Measurements from ENCODE around the gene ADAMTS7.
"Not testable (repeated sequence)": the region's sequence is repeated elsewhere in the genome, so short reads cannot be mapped to it uniquely, and the experiment has no call there.

The ADAMTS7 gene

DNA sequence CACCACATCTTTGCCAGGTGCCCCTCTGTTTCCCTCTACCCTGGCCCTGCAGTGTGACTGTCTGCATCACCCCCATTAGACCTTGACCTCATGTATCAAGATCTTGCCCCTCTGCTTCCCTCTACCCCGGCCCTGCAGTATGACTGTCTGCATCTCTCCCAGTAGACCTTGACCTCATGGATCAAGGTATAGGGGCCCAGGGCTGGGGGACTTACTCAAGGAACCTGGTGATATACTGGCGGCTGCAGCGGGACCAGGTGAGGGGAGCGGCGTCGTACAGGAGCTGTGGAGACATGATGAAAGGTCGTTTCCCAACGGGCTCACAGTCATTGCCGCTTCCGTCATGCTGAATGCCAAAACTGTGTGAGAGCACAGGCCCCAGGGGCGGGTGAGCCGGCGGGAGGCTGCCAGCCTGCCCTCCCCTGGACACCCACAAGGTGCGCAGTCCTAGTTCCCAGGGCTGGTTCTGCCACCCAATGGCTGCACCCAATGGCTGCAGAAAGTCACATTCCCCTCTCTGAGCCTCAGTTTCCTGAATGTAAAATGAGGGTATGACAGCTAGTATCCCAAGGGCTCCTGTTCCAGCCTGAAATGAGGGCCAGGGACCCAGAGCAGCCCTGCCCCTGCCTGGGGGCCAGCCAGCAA, 23.1 kb downstream of the ADAMTS7 start:
- in situ Hi-C loops (cut with HindIII; ENCODE audit: low sequenced_read_pairs) = no loop called here

DNA sequence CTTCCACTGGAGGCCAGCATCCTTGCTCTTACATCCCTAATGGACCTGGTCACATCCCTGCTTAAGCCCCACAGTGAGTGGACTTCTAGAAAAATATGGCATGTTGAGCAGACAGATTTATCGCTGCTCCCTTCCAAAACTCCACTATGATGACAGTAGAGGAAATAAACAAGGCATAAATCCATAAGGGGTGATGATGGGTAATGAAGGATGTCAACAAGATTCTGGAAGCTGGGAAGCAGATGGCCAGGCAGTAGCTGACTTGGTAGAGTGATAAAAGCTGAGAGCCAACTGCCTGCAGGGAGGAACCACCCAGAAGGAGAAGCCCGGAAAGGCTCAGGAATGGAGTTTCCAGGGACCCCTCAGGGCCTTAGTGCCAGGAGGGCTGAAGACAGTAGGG, 28.9 kb downstream of the ADAMTS7 start:
- in situ Hi-C loops (cut with HindIII; ENCODE audit: low sequenced_read_pairs) = not testable (repeated sequence)

DNA sequence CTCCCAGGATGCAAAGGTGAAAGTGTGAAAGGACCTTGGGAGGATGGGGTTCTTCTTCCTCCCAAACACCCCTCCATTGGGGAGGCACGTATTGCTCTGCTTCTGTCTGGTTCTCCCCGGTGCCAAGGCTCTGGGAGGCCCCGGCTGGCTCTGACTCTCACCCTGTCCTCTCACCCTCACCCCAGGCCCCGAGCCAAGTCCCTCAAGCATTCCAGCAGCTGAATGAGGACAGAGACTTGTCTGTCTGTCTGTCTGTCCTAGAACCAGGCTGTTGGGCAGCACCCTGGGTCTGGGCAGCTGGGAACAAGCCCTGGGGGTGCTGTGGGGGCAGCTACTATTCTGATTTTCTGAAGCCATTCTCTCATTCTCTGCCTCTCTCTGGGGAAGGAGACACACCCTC, 29.9 kb downstream of the ADAMTS7 start:
- in situ Hi-C loops (cut with HindIII; ENCODE audit: low sequenced_read_pairs) = not testable (repeated sequence)

DNA sequence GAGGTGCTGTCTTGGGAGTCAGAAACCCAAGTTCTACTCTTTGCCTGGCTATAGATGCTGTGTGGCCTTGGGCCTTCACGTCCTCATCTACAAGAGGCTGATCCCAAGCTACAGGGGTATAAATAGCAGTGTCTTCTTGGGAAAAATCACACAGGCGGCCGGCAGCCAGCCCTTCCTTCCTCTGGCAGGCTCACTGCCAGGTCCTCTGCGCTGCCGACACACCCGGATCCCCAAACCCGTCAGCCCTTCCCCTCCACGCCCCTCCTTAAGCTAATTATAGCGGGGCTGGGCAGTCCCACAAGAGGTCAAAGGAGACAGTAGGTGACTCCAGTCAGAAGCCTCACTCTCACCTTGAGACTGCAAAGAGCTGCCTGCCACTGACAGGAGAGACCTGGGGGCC, 31.3 kb downstream of the ADAMTS7 start:
- in situ Hi-C loops (cut with HindIII; ENCODE audit: low sequenced_read_pairs) = not testable (repeated sequence)

DNA sequence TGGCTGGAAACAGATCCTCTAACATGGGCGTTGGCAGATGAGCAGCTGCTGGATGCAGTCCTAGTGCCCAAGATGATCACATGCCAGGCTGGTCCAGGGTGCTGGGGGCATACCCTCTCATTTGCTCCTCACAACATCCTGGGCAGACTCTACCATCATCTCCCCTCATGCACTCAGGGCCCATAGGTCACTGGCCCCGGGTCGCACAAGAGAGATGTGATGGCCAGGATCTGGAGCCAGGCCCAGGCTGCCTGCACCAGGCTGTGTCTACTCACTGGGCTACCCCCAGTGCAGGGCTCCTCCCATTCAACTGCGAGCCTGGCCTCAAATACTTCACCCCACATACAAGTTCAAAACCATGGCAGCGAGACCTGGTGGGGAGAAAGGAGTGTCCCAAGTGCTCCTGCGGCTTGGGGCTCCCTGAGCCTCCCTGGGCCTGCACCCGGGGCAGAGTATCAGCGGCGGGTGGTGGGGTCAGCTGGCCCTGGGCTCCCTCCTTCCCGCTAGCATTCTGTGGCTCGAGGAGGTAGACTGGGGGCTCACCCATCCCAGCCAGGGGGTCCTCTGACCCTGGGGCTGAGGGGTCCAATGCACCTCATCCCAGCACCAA, 32.0 kb downstream of the ADAMTS7 start:
- in situ Hi-C loops (cut with HindIII; ENCODE audit: low sequenced_read_pairs) = not testable (repeated sequence)

DNA sequence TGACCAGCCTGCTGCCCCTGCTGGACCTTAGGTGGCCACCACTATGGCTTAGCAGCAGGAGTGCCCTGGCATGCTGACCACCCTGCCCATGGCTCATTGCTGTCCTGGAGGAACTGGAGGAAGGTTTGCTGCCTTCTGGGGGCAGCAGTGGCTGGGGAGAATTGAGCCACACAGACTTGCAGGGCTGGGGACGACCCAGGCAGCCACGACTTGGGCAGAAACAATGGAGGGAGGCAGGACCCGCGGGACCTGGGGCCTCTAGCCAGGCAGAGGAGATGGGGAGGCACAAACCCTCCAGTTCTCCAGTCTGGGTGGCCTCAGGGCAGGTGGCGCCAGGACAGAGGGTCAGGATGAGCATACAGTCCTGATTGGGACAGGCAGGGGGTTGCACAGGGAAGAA, 32.8 kb downstream of the ADAMTS7 start:
- in situ Hi-C loops (cut with HindIII; ENCODE audit: low sequenced_read_pairs) = no loop called here

DNA sequence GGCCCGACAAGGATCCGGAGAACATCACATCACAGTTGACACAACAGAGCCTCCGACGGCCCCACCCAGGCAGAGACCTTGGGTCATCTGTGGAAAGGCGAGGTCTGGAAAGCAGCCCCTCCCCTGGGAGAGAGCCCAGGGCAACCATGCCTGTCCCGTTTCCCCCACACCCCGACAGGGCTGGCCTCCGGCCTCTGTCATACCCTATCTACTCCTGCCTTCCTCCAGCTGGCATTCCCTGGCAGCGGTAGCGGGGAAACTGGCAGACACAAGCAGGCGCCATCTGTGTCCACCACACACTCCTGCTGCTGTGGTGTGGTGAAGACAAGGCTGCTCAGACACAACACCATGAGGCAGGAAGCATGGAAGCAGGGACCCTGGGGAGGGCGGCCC, 33.3 kb downstream of the ADAMTS7 start:
- in situ Hi-C loops (cut with HindIII; ENCODE audit: low sequenced_read_pairs) = not testable (repeated sequence)

DNA sequence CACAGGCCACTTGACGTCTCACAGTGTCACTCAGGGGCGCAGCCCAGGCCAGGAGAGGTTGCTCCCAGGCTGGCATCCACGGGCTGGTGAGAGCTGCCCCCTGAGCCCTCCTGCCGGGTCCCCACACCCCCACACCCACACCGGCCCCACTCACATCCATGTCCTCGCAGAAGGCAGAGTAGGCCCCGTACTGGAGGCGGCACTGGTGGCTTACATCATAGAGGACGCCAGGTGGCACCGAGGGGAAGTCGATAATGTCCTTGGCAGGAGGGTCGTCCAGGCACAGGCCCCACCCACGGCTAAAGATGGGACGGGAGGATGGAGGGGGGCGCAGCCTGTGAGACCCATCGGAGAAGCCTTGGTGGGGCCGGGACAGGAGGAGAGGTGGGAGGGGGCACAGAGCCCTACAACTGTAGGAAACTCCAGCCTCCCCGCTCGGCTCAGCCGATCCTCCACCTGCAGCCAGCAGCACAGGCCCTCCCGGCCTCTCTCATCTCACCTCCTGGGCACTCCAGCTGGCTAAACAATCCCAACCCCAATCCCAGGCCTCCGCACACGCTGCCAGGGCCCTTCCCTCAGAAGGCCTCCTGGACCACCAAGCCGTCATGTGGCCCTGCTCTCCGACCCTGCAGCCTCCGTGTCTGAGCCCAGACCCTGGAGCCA, 33.8 kb downstream of the ADAMTS7 start:
- in situ Hi-C loops (cut with HindIII; ENCODE audit: low sequenced_read_pairs) = not testable (repeated sequence)

DNA sequence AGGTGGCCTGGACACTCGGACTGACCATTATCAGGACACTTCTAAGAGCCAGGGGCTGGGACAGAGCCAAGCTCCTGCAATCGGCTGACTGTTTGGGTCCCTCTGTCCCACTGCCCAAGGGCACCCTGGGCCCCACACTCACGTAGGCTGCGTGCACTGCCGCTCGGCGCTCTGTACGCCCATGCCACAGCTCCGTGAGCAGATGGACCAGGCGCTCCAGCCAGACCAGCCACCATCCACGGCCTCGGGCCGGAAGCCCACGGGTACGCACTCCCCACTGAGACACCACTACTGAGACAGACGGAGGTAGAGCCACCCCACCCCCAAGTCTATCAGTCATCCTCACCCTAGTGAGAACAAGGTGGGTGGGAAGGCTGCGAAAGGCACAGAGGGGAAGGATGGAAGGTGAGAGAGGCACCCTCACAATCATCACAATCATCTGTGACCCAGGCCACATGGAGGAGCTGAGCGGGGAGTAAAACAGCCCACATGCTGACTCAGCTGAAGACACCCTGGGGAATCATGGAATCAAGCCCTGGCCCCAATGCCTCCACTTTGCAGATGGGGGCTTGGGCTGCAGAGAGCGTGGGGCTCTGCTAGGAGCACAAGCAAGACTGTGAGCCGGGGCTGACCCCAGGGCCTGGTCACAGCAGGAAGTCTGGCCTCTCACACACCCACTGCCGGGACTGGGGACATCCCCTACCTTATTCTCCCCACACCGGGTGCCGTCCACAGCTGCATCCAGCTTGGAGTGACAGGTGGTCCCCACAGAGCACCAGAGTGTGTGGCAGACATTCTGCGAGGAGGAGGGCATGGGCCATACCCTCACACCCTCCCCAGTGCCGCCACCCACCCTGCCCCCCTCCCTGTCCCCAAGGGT, 35.0 kb downstream of the ADAMTS7 start:
- in situ Hi-C loops (cut with HindIII; ENCODE audit: low sequenced_read_pairs) = not testable (repeated sequence)

DNA sequence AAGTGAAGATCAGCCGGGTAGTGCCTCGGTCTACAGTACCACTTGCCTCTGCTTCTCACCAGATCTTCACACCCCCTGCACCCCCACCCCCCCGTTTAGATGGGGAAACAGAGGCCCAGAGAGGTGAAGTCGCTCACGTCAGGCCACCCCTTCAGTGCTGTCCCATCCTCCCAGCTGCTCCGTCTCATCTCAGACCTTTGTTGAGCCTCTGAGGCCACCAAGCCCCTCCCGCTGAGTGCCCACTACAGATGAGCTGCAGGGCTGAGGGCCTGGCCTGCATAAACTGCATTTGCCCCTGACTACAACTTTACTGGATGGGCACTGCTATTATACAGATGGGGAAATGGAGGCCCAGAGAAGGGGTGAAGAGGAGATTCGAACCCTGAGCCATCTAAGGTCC, 35.8 kb downstream of the ADAMTS7 start:
- in situ Hi-C loops (cut with HindIII; ENCODE audit: low sequenced_read_pairs) = no loop called here

DNA sequence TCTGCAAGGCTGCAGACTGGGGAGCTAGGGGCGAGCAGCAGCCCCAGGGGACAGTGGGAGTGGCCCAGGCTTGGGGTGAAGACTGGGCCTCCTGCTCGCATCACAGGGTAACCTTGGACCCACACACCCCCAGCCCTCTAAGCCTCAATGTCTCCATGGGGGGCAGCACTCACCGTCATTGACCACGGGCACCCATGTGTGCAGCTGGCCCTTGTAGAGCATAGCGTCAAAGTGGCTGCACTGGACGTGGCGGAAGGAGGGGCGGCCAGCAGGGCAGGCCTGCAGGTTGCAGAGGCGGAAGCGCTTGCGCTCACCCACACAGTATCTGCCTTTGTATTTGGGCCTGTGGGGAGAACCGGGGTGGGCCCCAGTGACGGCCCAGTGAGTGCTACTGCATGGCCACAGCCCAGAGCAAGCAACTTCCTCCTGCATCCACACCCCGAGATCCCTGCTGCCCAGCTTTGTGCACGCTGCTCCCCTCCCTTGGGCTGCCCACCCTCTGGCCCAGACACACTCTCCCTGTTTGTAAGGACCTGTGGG, 36.7 kb downstream of the ADAMTS7 start:
- in situ Hi-C loops (cut with HindIII; ENCODE audit: low sequenced_read_pairs) = not testable (repeated sequence)

DNA sequence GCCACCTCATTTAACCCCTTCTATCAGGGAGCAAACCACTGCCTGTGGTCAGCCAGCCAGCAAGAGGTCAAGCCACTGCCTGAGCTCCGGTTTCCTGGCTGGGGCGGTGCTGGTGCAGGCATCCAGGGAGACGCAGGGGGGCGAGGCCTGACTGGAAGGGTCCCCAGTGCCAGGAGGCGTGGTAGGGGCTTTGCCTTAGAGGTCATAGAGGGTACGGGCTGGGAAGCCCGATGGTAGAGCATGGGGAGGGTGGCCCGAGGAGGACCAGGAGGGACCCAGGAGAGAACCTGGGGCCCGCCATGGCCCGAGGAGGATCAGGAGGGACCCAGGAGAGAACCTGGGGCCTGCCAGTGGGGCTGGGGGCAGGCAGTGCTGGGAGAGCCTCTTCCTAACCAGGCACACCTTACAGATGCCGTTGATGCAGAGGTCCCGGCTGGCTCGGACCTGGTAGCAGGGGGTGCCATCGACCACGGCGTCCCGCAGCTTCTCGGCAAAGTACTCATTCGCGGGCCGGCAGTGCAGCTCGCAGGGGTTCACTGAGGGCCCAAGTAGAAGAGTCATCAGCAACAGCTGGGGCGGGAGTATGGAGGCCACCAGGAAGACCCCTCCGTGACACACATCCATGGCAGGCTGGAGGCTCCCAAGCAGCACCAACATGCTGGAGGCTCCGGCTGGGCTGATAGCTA, 37.4 kb downstream of the ADAMTS7 start:
- in situ Hi-C loops (cut with HindIII; ENCODE audit: low sequenced_read_pairs) = not testable (repeated sequence)

DNA sequence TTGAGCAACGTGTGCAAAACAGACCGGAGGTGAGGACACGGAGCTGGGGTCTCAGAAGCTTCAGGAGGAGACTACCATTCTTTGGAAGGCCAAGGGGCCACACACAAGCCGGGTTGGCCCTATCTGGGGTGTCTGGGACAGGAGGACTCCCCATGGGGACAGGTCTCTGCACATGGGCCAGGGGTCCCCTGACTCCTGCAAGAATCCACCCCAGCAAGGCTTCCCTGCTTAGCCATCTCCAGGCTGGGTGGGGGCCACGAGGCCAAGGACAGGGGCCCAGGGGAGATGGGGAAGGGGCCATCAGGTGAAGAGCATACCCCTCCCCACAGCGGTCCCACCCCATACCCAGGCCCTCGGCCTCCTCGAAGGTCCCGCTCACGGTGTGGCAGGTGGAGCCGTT, 38.5 kb downstream of the ADAMTS7 start:
- in situ Hi-C loops (cut with HindIII; ENCODE audit: low sequenced_read_pairs) = no loop called here

DNA sequence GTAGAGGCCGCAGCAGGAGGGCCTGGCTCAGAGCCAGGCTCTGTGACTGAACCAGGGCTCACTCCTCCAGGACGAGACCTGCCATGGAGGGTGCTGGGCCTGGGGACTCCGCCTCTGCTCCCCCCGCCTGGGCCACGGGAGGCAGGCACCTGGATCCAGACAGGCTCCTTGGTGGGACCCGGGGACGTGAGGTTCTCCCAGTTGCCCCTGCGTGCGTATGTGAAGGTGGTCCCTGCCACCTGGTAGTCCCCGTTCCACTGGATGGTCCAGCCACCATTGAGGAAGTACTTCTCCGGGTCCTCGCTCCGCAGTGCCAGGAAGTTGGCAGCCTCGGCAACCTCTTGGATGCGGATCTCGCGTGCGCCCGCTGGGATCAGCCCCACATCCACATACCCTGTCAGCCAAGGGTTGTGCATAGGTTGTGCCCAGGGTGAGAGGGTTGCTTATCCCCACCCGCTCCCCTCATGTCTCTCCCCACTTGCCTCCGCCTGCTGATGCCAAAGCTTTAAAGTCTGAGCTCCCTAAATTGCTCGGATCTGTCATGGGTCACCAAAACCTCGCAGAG, 39.7 kb downstream of the ADAMTS7 start:
- in situ Hi-C loops (cut with HindIII; ENCODE audit: low sequenced_read_pairs) = not testable (repeated sequence)

DNA sequence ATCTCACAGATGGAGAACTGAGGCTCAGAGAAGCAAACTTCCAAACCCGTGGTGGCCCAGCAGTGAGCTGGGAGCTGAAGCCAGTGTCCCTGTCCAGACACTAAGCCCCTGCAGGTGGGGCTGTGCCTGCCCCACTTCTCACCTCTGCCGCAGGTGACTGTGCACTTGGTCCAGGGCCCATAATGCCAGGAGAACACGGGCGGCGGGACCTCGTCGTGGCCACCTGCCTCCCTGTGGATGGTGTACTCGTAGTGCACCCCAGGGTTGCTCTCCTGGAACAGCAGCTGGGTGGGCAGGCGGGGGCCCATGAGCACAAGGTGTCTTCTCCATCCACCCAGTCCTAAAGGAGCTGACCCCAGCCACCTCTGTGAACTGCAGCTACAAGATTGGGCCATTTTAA, 40.2 kb downstream of the ADAMTS7 start:
- in situ Hi-C loops (cut with HindIII; ENCODE audit: low sequenced_read_pairs) = not testable (repeated sequence)

DNA sequence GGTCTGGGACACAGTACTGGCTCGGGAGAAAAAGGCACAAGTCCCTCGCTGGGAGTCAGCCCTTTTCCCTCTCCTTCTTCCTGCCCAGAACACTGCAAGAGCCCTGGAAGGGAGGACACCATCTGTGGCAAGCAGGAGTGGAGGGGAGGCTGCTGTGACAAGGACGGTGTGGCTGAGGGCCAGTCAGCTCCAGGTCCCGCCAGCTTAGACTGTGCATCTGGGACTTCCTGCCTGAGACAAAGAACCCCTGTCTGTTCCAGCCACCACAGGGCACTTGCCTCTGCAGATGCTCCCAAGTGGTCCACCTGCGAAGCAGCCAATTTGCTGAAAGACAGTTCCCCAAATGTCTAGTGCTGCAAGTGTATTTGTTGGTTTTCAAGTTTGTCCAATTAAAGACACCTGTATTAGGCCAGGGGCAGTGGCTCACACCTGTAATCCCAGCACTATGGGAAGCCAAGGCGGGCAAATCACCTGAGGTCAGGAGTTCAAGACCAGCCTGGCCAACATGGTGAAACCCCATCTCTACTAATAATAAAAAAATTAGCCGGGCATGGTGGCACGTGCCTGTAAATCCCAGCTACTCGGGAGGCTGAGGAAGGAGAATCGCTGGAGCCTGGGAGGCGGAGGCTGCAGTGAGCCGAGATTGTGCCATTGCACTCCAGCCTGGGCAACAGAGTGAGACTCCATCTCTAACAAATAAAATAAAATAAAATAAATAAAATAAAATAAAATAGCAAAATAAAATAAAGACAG, 41.6 kb downstream of the ADAMTS7 start:
- in situ Hi-C loops (cut with HindIII; ENCODE audit: low sequenced_read_pairs) = not testable (repeated sequence)

DNA sequence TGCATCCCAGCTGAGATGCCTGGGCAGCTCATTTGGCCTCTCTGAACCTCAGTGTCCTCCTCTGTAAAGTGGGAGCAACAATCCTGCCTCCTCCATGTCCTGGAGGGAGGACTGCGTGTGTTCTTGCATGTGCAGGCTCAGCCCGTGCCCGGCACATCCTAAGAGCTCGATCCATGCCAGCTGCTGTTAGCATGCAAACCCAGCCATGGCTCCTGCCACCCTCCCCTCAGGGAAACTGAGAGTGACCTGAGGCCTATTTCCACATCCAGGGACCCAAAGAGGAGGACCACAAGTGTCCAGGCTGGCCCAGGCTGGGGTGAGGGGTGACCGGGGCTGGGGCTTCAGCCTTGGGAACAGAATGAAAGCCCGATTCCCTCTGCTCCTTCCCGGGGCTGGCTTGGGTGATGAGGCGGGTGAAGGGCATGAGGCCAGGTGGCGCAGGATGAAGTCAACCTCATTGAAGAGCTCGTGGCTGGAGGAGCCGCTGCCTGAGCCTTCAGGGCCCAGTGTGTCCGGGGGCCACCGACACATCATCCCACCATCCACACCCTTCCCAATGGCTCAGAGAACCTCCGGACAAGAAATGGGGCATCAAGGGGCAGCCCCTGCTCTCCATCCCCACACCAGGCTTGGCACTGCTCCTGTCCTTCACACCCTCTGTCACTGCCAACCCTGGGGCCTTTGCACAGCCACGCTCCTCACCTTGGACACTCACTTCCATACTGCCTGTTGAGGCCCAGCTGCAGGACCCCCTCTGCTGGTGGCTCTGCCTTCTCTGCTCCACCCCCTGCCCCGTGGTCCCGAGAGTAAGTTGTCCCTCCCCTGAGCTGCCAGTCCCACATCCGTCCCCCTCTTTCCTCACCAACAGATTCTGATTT, 42.5 kb downstream of the ADAMTS7 start:
- in situ Hi-C loops (cut with HindIII; ENCODE audit: low sequenced_read_pairs) = no loop called here

DNA sequence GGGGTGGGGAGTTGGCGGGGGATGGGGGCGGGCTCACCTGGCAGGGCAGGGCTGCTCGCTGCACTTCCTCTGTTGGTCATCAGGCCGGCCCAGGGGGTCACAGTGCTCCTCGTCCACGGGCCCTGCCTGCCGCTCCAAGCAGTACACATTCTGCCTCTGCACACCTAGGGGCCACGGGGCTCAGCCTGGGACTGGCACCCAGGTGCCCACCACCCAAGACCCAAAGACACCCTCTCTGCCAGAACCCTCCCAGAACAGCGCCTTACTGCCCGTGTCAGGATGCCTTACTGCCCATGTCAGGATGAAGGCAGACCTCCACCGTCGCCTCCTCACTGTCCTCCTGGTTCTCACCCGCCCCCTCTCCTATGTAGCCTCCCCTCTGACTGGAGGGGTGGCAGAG, 43.2 kb downstream of the ADAMTS7 start:
- in situ Hi-C loops (cut with HindIII; ENCODE audit: low sequenced_read_pairs) = no loop called here

Measured in DLD1 (cell line).